ENCODE measurements around the gene HOXA4. TPM values are rescaled to one million over a fixed set of nuclear protein-coding genes. Genes with fewer than 3 reads are reported as not detected.

HOXA4 gene
- total RNA-seq, 1 donor from 2014 or later: not detected

- Mint-ChIP-seq H3K27ac (ENCODE audit: unreplicated experiment) (no peak overlapping the region), H3K36me3 (ENCODE audit: unreplicated experiment) (no peaks in the 10 kb centered on the region), H3K9me3 (ENCODE audit: unreplicated experiment) (no peaks in the 10 kb centered on the region), H3K27me3 (ENCODE audit: unreplicated experiment) (peaks cover 89% of the 10 kb centered on the region), H3K4me1 (ENCODE audit: unreplicated experiment) (peaks cover 2% of the 10 kb centered on the region), H3K4me3 (ENCODE audit: unreplicated experiment) (no peak overlapping the region)
- no peak for DNase-seq (ENCODE audit: extremely low spot score, unreplicated experiment)
- no peak for TF ChIP-seq CTCF (IDR thresholded peaks at IDR 0.05)
Observed at GRCh38 chr7:27134392-27134791, 3.8 kb upstream of the HOXA4 start.

GRCh38 chr7:27133409-27134231 is 3.1 kb upstream of the HOXA4 start:
- Mint-ChIP-seq H3K27ac (ENCODE audit: unreplicated experiment) (no peak overlapping the region), H3K27me3 (ENCODE audit: unreplicated experiment) (peaks cover 90% of the 10 kb centered on the region), H3K4me1 (ENCODE audit: unreplicated experiment) (peaks cover 2% of the 10 kb centered on the region)

GRCh38 chr7:27132978-27133377 is 2.4 kb upstream of the HOXA4 start:
- H3K27ac Mint-ChIP-seq (ENCODE audit: unreplicated experiment): no peak overlapping the region
- H3K27me3 Mint-ChIP-seq (ENCODE audit: unreplicated experiment): peaks cover 90% of the 10 kb centered on the region

More at GRCh38 chr7:27133409-27134231, 3.1 kb upstream of the HOXA4 start:
- DNase-seq (ENCODE audit: extremely low spot score, unreplicated experiment): no peak
- Mint-ChIP-seq H3K9me3 (ENCODE audit: unreplicated experiment) (no peaks in the 10 kb centered on the region), H3K4me3 (ENCODE audit: unreplicated experiment) (no peak overlapping the region), H3K36me3 (ENCODE audit: unreplicated experiment) (no peaks in the 10 kb centered on the region)
- no peak for TF ChIP-seq CTCF (IDR thresholded peaks at IDR 0.05)

GRCh38 chr7:27132214-27132613 is 1.7 kb upstream of the HOXA4 start:
- TF ChIP-seq CTCF (IDR thresholded peaks at IDR 0.05): no peak
- no peak for DNase-seq (ENCODE audit: extremely low spot score, unreplicated experiment)

More at GRCh38 chr7:27132978-27133377, 2.4 kb upstream of the HOXA4 start:
- no peak for DNase-seq (ENCODE audit: extremely low spot score, unreplicated experiment)
- H3K4me3 Mint-ChIP-seq (ENCODE audit: unreplicated experiment): no peak overlapping the region
- H3K9me3 Mint-ChIP-seq (ENCODE audit: unreplicated experiment): no peaks in the 10 kb centered on the region
- H3K36me3 Mint-ChIP-seq (ENCODE audit: unreplicated experiment): no peaks in the 10 kb centered on the region
- H3K4me1 Mint-ChIP-seq (ENCODE audit: unreplicated experiment): peaks cover 2% of the 10 kb centered on the region
- no peak for TF ChIP-seq CTCF (IDR thresholded peaks at IDR 0.05)

GRCh38 chr7:27131390-27131819 is 848 bp upstream of the HOXA4 start:
- Mint-ChIP-seq H3K4me1 (ENCODE audit: unreplicated experiment) (peaks cover 2% of the 10 kb centered on the region), H3K4me3 (ENCODE audit: unreplicated experiment) (no peak overlapping the region), H3K36me3 (ENCODE audit: unreplicated experiment) (no peaks in the 10 kb centered on the region), H3K9me3 (ENCODE audit: unreplicated experiment) (no peaks in the 10 kb centered on the region), H3K27me3 (ENCODE audit: unreplicated experiment) (peaks cover 90% of the 10 kb centered on the region), H3K27ac (ENCODE audit: unreplicated experiment) (no peak overlapping the region)
- DNase-seq (ENCODE audit: extremely low spot score, unreplicated experiment): no peak
- TF ChIP-seq CTCF (IDR thresholded peaks at IDR 0.05): no peak

More at GRCh38 chr7:27132214-27132613, 1.7 kb upstream of the HOXA4 start:
- no peak overlapping the region for H3K4me3 Mint-ChIP-seq (ENCODE audit: unreplicated experiment)
- H3K36me3 Mint-ChIP-seq (ENCODE audit: unreplicated experiment): no peaks in the 10 kb centered on the region
- H3K27ac Mint-ChIP-seq (ENCODE audit: unreplicated experiment): no peak overlapping the region
- no peaks in the 10 kb centered on the region for H3K9me3 Mint-ChIP-seq (ENCODE audit: unreplicated experiment)
- H3K27me3 Mint-ChIP-seq (ENCODE audit: unreplicated experiment): peaks cover 90% of the 10 kb centered on the region
- peaks cover 2% of the 10 kb centered on the region for H3K4me1 Mint-ChIP-seq (ENCODE audit: unreplicated experiment)
